Heart left ventricle (tissue), 13 donors: ENCODE measurements around the gene S100G.

Experiments
- CTCF ChIP-seq, 12 donors: fragments of 200-600 bp; sonication (generic) in 4 of 12; IDR thresholded peaks; one replicate each; pipeline versions ENCODE4 v1.5.0 to v1.8.0; 2018 to 2022; ENCODE audit warnings: antibody characterized with exemption in 12 of 12, mild to moderate bottlenecking in 5 of 12
- POLR2A ChIP-seq, 2 donors: fragments of 450-650 bp; IDR thresholded peaks; one replicate each; pipeline ENCODE4 v1.6.1; 2017; ENCODE audit warnings: antibody characterized with exemption in 2 of 2, mild to moderate bottlenecking in 2 of 2, moderate library complexity in 2 of 2
- donor health status: ischemic (EF 13 %, LVEDD 7.1; RV severe dilation, severe dysfunction).
- donor health status: DM: no; HTN: yes; CAD: no.
- donor health status: DM: no; HTN: no; CAD: no.
- donor health status: ischemic (EF 25% LVEDD 6.9; RV normal size, moderate dysfunction).
- donor health status: ischemic (EF 25% LVEDD 5.7; RV mildly dilated, moderate dysfunction).
- donor health status: ischemic (EF 35%, LVEDD 5.7; RV mildly dilated, moderate dysfunction).
- donor health status: nonischemic (EF 11% LVEDD 7.7; RV severe dilation, severe dysfunction).
- donor health status: DM: yes; HTN: yes; CAD: no.
- donor health status: PGD.
- donor health status: ischemic (EF 29% LVEDD 5.4; RV normal size, mild dysfunction).
- donor health status: nonischemic (EF 23%, LVEDD 6.1; RV moderate dilation, normal function).

GRCh38 chrX:16659321-16659720 is 9.4 kb downstream of the S100G start:
- TF ChIP-seq CTCF (IDR thresholded peaks at IDR 0.05) (no peak), POLR2A (IDR thresholded peaks at IDR 0.05) (no peak)
